ENCODE results near the gene RBFOX2. TPM values are rescaled to one million over a fixed set of nuclear protein-coding genes. Genes with fewer than 3 reads are reported as not detected.

Gene RBFOX2
- total RNA-seq, 2 experiments from 2014 or later = 54.3 to 78.7 TPM

DNA sequence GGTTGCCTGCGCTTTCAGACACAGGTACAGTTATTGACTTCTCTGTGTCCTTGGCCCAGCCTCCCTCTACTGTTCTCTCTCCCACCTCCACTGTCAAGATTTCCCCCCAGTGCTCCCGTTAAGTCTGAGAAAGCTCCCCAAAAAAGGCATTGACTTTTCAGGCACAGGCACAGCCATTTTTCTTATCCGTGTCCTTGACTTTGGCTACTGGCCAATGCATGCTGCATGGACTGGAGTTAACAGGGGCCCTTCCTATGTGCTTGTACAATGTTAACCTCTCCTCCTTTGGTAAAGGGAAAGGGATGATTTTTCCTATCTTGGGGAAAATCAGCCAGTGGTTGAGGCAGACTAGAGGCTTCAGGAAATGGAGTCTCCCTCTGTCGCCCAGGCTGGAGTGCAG lies 306.7 kb downstream of the RBFOX2 start:
- Histone ChIP-seq H2AFZ (ENCODE audit: low read length) (no peak overlapping the region), H3K9me2 (ENCODE audit: insufficient read depth, low read length) (no peaks in the 10 kb centered on the region), H3K4me1 (ENCODE audit: insufficient read depth, low read length, poor library complexity, severe bottlenecking) (peaks cover 30% of the 10 kb centered on the region), H3K9me3 (ENCODE audit: low read length) (no peaks in the 10 kb centered on the region), H3K36me3 (ENCODE audit: insufficient read depth, low read length) (no peaks in the 10 kb centered on the region), H4K20me1 (ENCODE audit: insufficient read depth, low read length) (no peaks in the 10 kb centered on the region), H3K4me3 (ENCODE audit: low read depth, low read length, poor library complexity, severe bottlenecking) (no peak overlapping the region), H3K4me2 (ENCODE audit: low read length) (no peak overlapping the region), H3K27ac (ENCODE audit: low read depth, low read length, poor library complexity, severe bottlenecking) (no peak overlapping the region), H3K79me2 (ENCODE audit: insufficient read depth, low read depth, low read length) (no peaks in the 10 kb centered on the region)
- no TSS peak for BruUV-seq (replicated peaks)
- CTCF ChIA-PET (ENCODE audit: unreplicated experiment) = no interaction called here
- POLR2A ChIA-PET = interaction anchor here (0.7 kb wide), 1 partner anchor 135 kb away, joined by 3 read pairs; no protein-coding TSS in a partner anchor
- no peak for DNase-seq (ENCODE audit: low spot score)
- intact Hi-C loops (cut with micrococcal nuclease; ENCODE audit: unreplicated experiment) = loop anchor here (10.0 kb wide), 1 partner anchor 367 kb away; no protein-coding TSS in a partner anchor
- TF ChIP-seq, protein P1, sequence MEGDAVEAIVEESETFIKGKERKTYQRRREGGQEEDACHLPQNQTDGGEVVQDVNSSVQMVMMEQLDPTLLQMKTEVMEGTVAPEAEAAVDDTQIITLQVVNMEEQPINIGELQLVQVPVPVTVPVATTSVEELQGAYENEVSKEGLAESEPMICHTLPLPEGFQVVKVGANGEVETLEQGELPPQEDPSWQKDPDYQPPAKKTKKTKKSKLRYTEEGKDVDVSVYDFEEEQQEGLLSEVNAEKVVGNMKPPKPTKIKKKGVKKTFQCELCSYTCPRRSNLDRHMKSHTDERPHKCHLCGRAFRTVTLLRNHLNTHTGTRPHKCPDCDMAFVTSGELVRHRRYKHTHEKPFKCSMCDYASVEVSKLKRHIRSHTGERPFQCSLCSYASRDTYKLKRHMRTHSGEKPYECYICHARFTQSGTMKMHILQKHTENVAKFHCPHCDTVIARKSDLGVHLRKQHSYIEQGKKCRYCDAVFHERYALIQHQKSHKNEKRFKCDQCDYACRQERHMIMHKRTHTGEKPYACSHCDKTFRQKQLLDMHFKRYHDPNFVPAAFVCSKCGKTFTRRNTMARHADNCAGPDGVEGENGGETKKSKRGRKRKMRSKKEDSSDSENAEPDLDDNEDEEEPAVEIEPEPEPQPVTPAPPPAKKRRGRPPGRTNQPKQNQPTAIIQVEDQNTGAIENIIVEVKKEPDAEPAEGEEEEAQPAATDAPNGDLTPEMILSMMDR (conservative IDR thresholded peaks at IDR 0.05; ENCODE audit: low read length) = no peak
- TF ChIP-seq EZH2phosphoT487 (IDR thresholded peaks at IDR 0.05; ENCODE audit: borderline replicate concordance, low read depth, low read length) = no peak

DNA sequence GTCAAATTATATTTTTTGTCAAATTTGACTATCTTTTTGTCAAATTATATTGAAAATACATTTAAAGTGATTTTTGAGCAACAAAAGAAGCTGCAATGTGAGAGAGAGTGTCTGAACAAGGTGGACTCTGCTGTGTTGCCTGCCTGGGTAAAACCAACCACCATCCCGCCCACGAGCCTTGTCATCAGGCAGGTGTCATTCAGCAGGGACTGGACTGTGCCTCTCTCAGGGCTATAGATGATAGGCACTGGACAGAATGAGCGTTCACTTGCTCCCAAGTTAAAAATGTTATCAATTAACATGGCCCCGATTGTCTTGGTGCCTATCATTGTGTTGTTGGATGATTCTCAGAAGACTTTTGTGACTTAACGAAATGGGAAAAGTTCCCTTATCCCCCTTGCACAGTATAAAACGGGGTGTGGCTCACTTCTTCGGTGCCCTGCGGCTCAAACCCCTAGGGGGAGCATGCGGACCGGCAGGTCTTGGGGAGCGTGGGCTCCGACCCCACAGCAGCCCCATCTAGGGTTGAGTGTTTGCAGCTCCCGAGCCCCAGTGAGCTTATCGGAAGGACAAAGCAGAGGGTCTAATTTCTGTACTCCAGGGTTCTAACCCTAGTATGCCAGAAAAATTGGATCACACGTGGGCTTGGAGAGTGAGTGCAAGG lies 309.3 kb downstream of the RBFOX2 start:
- Histone ChIP-seq H3K27ac (ENCODE audit: low read depth, low read length, poor library complexity, severe bottlenecking) (no peak overlapping the region), H3K36me3 (ENCODE audit: insufficient read depth, low read length) (no peaks in the 10 kb centered on the region), H3K4me1 (ENCODE audit: insufficient read depth, low read length, poor library complexity, severe bottlenecking) (peaks cover 13% of the 10 kb centered on the region), H3K4me3 (ENCODE audit: low read depth, low read length, poor library complexity, severe bottlenecking) (no peak overlapping the region), H3K79me2 (ENCODE audit: insufficient read depth, low read depth, low read length) (no peaks in the 10 kb centered on the region), H3K9me3 (ENCODE audit: low read length) (no peaks in the 10 kb centered on the region), H4K20me1 (ENCODE audit: insufficient read depth, low read length) (no peaks in the 10 kb centered on the region), H3K4me2 (ENCODE audit: low read length) (no peak overlapping the region), H3K9me2 (ENCODE audit: insufficient read depth, low read length) (no peaks in the 10 kb centered on the region), H2AFZ (ENCODE audit: low read length) (0 out of 2 replicates have a peak overlapping the region, but pooled peaks have one; percentile 16)
- ChIA-PET CTCF (ENCODE audit: unreplicated experiment) (no interaction called here), POLR2A (no interaction called here)
- TF ChIP-seq, protein P1 (conservative IDR thresholded peaks at IDR 0.05; ENCODE audit: low read length) = peak; percentile 63
- TF ChIP-seq EZH2phosphoT487 (IDR thresholded peaks at IDR 0.05; ENCODE audit: borderline replicate concordance, low read depth, low read length) = no peak
- BruUV-seq (replicated peaks) = no TSS peak
- DNase-seq (ENCODE audit: low spot score) = no peak
- intact Hi-C loops (cut with micrococcal nuclease; ENCODE audit: unreplicated experiment) = no loop called here

DNA sequence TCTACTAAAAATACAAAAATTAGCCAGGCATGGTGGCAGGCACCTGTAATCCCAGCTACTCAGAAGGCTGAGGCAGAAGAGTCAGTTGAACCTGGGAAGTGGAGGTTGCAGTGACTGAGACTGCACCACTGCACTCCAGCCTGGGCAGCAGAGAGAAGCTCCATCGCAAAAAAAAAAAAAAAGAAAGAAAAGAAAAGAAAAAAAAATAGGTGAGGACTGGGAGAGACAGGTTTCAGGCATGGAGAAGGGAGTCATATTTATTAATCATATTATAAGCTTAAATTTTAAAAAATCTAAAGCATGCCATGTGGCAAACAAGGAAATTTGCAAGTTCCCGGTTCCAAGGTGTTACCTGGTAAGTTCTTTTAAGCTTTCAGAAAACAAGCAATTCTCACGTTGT lies 311.1 kb downstream of the RBFOX2 start, which contains the start of gene APOL5:
APOL5 (plus strand) TSS at position 301 of the 400 bp plus-strand sequence; CDS start at position 301, 0 bp downstream.
- Histone ChIP-seq H2AFZ (ENCODE audit: low read length) (no peak within 1 kb of the TSS), H3K9me3 (ENCODE audit: low read length) (0 out of 2 replicates have a peak, but pooled peaks cover 8% of the 10 kb centered on the region), H4K20me1 (ENCODE audit: insufficient read depth, low read length) (no peaks in the 10 kb centered on the region), H3K79me2 (ENCODE audit: insufficient read depth, low read depth, low read length) (no peaks in the 10 kb centered on the region), H3K9me2 (ENCODE audit: insufficient read depth, low read length) (no peaks in the 10 kb centered on the region), H3K4me3 (ENCODE audit: low read depth, low read length, poor library complexity, severe bottlenecking) (no peak within 1 kb of the TSS), H3K36me3 (ENCODE audit: insufficient read depth, low read length) (no peaks in the 10 kb centered on the region), H3K4me1 (ENCODE audit: insufficient read depth, low read length, poor library complexity, severe bottlenecking) (peaks cover 8% of the 10 kb centered on the region), H3K4me2 (ENCODE audit: low read length) (no peak within 1 kb of the TSS), H3K27ac (ENCODE audit: low read depth, low read length, poor library complexity, severe bottlenecking) (no peak within 1 kb of the TSS)
- ChIA-PET CTCF (ENCODE audit: unreplicated experiment) (interaction anchor here (0.6 kb wide), 1 partner anchor 16 kb away, joined by 3 read pairs; no protein-coding TSS in a partner anchor), POLR2A (interaction anchor here (0.6 to 1.0 kb wide), 6 partner anchors 11 to 443 kb away, joined by 3 to 9 read pairs (median 4); partner anchors contain the start of gene APOL3)
- DNase-seq (ENCODE audit: low spot score) = no peak
- TF ChIP-seq, protein P1 (conservative IDR thresholded peaks at IDR 0.05; ENCODE audit: low read length) = no peak
- TF ChIP-seq EZH2phosphoT487 (IDR thresholded peaks at IDR 0.05; ENCODE audit: borderline replicate concordance, low read depth, low read length) = no peak
- intact Hi-C loops (cut with micrococcal nuclease; ENCODE audit: unreplicated experiment) = no loop called here
- no TSS peak for BruUV-seq (replicated peaks)

Measured in OCI-LY7 (cell line).